Osteoblast (primary cell): ENCODE measurements around the gene IL18. TPM values are rescaled to one million over a fixed set of nuclear protein-coding genes. Genes with fewer than 3 reads are reported as not detected.
A peak's percentile ranks its signal among the peaks of the same experiment; 100 is the strongest.

ENCODE experiments used
- DNase-seq: peaks from one replicate; pipeline ENCODE4 v3.0.0; 2011; ENCODE audit warnings: low spot score, mixed read lengths; ENCODE audit not compliant: insufficient read length; ENCODE audit errors: missing footprints
- H2AFZ ChIP-seq: 2 replicates; pipeline ENCODE4 v1.6.0; 2011; ENCODE audit warnings: mild to moderate bottlenecking, low read length
- H3K27ac ChIP-seq: 2 replicates; pipeline ENCODE4 v1.5.1; 2011; ENCODE audit warnings: mild to moderate bottlenecking, low read depth, low read length, moderate library complexity
- H3K27me3 ChIP-seq: 2 replicates; pipeline ENCODE4 v1.6.0; 2012; ENCODE audit warnings: mild to moderate bottlenecking, control low read depth, inconsistent platforms, low read length, moderate library complexity; ENCODE audit not compliant: insufficient read depth
- H3K36me3 ChIP-seq: 2 replicates; pipeline ENCODE4 v1.5.1; 2011; ENCODE audit warnings: mild to moderate bottlenecking, low read length, control low read depth, moderate library complexity; ENCODE audit not compliant: insufficient read depth
- H3K4me1 ChIP-seq: 2 replicates; pipeline ENCODE4 v1.5.1; 2011; ENCODE audit warnings: mild to moderate bottlenecking, low read length, control low read depth, moderate library complexity; ENCODE audit not compliant: insufficient read depth
- H3K4me2 ChIP-seq: 2 replicates; pipeline ENCODE4 v1.6.0; 2011; ENCODE audit warnings: mild to moderate bottlenecking, low read length; ENCODE audit not compliant: insufficient read depth
- H3K4me3 ChIP-seq: fragments of 200-600 bp; sonication (generic); 3 replicates; pipeline ENCODE4 v1.5.1; 2012; ENCODE audit warnings: mild to moderate bottlenecking, low read length, inconsistent platforms; ENCODE audit not compliant: insufficient read depth
- H3K79me2 ChIP-seq: 2 replicates; pipeline ENCODE4 v1.6.0; 2012; ENCODE audit warnings: mild to moderate bottlenecking, low read length, control low read depth, inconsistent platforms; ENCODE audit not compliant: insufficient read depth
- H3K9me3 ChIP-seq: 2 replicates; pipeline ENCODE4 v1.5.1; 2011; ENCODE audit warnings: low read depth, low read length, control low read depth
- H4K20me1 ChIP-seq: 2 replicates; pipeline ENCODE4 v1.6.0; 2012; ENCODE audit warnings: mild to moderate bottlenecking, low read length, control low read depth; ENCODE audit not compliant: insufficient read depth
- CTCF ChIP-seq: IDR thresholded peaks from 2 replicates; pipeline ENCODE4 v1.5.1; 2011; ENCODE audit warnings: mild to moderate bottlenecking, low read depth, low read length, moderate library complexity; ENCODE audit errors: extremely low read depth
- total RNA-seq: library from RNA; depleted of rRNA; stranded (reverse); fragments of >200 nt; gene quantifications from 2 replicates; pipeline ENCODE4 v1.2.3, GENCODE V29; 2012

The IL18 gene
- total RNA-seq, 1 donor = not detected

- H2AFZ ChIP-seq = no peak overlapping the region
- H3K9me3 ChIP-seq = no peaks in the 10 kb centered on the region
Measured at GRCh38 chr11:112182867-112183266, 19.0 kb upstream of the IL18 start.

GRCh38 chr11:112179601-112180000, 15.7 kb upstream of the IL18 start:
- TF ChIP-seq CTCF = no peak
- Histone ChIP-seq H2AFZ (no peak overlapping the region), H3K9me3 (no peaks in the 10 kb centered on the region)

More at GRCh38 chr11:112182867-112183266, 19.0 kb upstream of the IL18 start:
- no peak for DNase-seq
- H3K27me3 ChIP-seq = no peaks in the 10 kb centered on the region
- H3K4me1 ChIP-seq = no peaks in the 10 kb centered on the region
- no peak overlapping the region for H3K4me3 ChIP-seq
- H4K20me1 ChIP-seq = no peaks in the 10 kb centered on the region
- H3K36me3 ChIP-seq = no peaks in the 10 kb centered on the region
- H3K4me2 ChIP-seq = no peak overlapping the region
- no peak overlapping the region for H3K27ac ChIP-seq
- H3K79me2 ChIP-seq = no peaks in the 10 kb centered on the region
- TF ChIP-seq CTCF = no peak

GRCh38 chr11:112178936-112179335, 15.0 kb upstream of the IL18 start:
- Histone ChIP-seq H3K79me2 (no peaks in the 10 kb centered on the region), H3K27me3 (peaks cover 3% of the 10 kb centered on the region), H3K4me2 (no peak overlapping the region), H3K36me3 (no peaks in the 10 kb centered on the region), H3K27ac (no peak overlapping the region), H3K9me3 (no peaks in the 10 kb centered on the region), H3K4me1 (peaks cover 8% of the 10 kb centered on the region), H4K20me1 (no peaks in the 10 kb centered on the region), H3K4me3 (no peak overlapping the region), H2AFZ (no peak overlapping the region)
- TF ChIP-seq CTCF = no peak
- DNase-seq = no peak

More at GRCh38 chr11:112179601-112180000, 15.7 kb upstream of the IL18 start:
- peaks cover 3% of the 10 kb centered on the region for H3K27me3 ChIP-seq
- DNase-seq = peak; percentile 71
- no peaks in the 10 kb centered on the region for H4K20me1 ChIP-seq
- H3K36me3 ChIP-seq = no peaks in the 10 kb centered on the region
- H3K4me3 ChIP-seq = no peak overlapping the region
- no peak overlapping the region for H3K4me2 ChIP-seq
- H3K27ac ChIP-seq = no peak overlapping the region
- H3K4me1 ChIP-seq = peaks cover 8% of the 10 kb centered on the region
- no peaks in the 10 kb centered on the region for H3K79me2 ChIP-seq

GRCh38 chr11:112178428-112178827, 14.5 kb upstream of the IL18 start:
- no peaks in the 10 kb centered on the region for H3K9me3 ChIP-seq
- H2AFZ ChIP-seq = no peak overlapping the region
- H3K27me3 ChIP-seq = peaks cover 3% of the 10 kb centered on the region
- H4K20me1 ChIP-seq = no peaks in the 10 kb centered on the region
- H3K36me3 ChIP-seq = no peaks in the 10 kb centered on the region
- DNase-seq = no peak
- no peak for TF ChIP-seq CTCF
- H3K4me3 ChIP-seq = no peak overlapping the region
- no peak overlapping the region for H3K27ac ChIP-seq
- H3K4me2 ChIP-seq = no peak overlapping the region
- H3K79me2 ChIP-seq = no peaks in the 10 kb centered on the region
- H3K4me1 ChIP-seq = peaks cover 8% of the 10 kb centered on the region
